ENCODE data around the gene AGAP1.

Gene AGAP1

DNA sequence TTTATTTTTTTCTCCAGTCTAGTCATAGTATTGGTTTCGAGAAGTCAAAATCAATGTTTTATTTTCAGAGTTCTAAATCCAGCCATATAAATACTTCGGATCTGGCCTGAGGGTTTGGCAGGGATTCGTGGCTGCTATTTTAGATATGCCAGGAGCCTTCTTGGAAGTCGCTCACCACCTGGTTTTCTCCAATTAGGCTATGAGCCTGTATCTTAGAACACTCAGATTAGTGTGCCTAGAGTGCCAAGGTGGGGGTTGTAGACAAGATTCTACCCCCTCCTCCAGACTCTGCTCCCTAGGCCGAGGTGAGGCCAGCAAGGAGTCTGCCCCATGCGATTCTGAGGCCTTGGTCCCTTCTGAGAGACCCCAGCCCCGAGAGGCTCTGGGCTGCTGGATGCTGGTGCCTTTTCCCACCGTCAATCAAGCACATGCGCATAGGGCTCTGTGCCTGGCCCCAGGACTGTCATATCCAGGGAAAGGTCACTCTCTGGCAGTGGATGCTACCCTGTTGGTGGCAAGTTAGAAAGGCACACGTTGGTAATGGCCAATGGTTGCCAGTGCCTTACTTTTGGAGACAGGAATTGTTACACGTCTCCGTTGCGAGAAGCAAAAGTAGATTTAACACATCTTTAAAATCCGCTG is 197.1 kb downstream of the AGAP1 start:
- no peak for DNase-seq (ENCODE audit: low read depth)

- no peak for DNase-seq (ENCODE audit: low read depth)
Measured at GRCh38 chr2:235692076-235692475, 198.2 kb downstream of the AGAP1 start.

DNA sequence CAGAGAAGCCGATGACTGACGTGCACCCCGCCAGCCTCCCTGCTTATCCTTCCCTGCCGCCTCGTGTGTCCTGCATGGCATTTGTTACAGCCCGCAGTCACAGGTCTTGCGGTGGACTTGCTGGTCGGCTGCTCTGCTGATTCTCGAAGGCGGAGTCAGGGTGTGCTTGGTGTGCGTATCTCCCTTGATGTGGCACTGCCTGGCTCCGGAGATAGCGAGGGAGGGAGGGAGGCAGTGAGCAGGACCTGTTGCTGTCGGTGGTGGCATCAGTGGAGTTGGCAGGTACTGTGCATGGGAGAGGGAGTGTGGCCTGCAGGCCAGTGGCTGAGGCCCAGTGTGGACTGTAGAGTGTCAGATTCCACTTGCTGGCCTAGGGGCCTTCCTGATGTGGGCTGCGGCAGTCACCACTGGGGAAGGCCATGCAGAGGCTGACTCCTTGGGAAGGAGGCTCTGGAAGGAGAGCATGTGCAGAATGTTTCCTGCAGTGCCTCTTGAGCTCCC is 198.9 kb downstream of the AGAP1 start:
- no peak for DNase-seq (ENCODE audit: low read depth)

- no peak for DNase-seq (ENCODE audit: low read depth)
Measured at GRCh38 chr2:235693279-235693678, 199.4 kb downstream of the AGAP1 start.

- DNase-seq (ENCODE audit: low read depth) = no peak
Measured at GRCh38 chr2:235694721-235695601, 201.1 kb downstream of the AGAP1 start.

DNA sequence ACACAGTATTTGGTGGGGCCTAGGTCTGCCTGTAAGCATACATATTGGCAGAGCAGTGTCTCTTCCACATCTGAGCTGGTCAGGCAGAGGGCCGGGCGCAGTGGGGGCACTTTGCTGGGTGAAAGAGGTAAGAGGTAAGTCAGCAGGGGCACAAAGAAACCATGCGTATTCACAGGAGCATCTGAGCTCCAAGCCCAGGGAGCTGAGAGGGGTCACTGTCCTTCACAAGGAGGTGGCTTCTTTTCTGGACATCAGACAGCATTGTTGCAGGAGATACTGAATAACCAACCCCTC is 201.7 kb downstream of the AGAP1 start:
- no peak for DNase-seq (ENCODE audit: low read depth)

- no peak for DNase-seq (ENCODE audit: low read depth)
Measured at GRCh38 chr2:235697041-235697440, 203.2 kb downstream of the AGAP1 start.

- no peak for DNase-seq (ENCODE audit: low read depth)
Measured at GRCh38 chr2:235698028-235698427, 204.2 kb downstream of the AGAP1 start.

- no peak for DNase-seq (ENCODE audit: low read depth)
Measured at GRCh38 chr2:235698491-235698890, 204.6 kb downstream of the AGAP1 start.

DNA sequence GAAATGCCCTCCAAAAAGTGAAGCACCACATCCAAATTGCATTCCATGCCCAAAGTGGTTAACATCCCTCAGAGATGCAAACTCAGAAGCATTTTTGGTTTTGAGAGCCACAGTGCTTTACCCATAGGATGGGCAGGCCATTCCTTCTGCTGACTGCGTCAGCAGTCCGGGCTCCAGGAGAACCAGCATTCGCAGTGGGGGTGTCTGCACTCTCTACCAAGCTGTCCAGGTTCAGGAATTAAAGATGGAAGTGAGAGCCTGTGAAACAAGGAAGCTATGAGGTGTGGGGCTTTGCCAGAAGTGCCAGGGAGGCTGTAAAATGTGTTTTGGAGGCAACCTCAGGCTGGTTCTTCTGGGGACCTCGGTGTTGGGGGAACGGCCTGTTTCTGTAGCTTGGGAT is 205.7 kb downstream of the AGAP1 start:
- no peak for DNase-seq (ENCODE audit: low read depth)

GRCh38 chr2:235701206-235701981 is 207.6 kb downstream of the AGAP1 start:
- DNase-seq (ENCODE audit: low read depth) = no peak

DNA sequence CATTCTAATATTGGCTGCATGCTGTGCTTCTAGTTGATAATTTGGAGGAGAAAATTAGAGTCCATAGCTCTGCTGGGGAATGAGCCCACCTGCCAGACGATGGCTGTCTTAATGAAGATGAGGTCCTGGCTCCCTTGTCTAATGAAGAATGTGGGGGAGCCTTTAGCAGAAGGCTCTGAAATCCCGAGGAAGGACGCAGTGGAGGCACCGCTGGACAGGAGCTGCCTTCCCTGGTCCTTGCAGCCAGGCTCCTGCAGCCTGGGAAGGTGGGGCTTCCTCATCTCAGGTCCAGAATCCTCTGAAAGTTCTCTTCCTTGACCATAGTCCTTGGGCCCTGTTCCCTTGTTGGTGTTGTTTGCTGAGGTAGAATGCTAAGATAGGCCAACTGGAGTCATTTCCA is 208.3 kb downstream of the AGAP1 start:
- DNase-seq (ENCODE audit: low read depth) = no peak

- no peak for DNase-seq (ENCODE audit: low read depth)
Measured at GRCh38 chr2:235703711-235704295, 210.0 kb downstream of the AGAP1 start.

- DNase-seq (ENCODE audit: low read depth) = no peak
Measured at GRCh38 chr2:235705296-235705695, 211.5 kb downstream of the AGAP1 start.

DNA sequence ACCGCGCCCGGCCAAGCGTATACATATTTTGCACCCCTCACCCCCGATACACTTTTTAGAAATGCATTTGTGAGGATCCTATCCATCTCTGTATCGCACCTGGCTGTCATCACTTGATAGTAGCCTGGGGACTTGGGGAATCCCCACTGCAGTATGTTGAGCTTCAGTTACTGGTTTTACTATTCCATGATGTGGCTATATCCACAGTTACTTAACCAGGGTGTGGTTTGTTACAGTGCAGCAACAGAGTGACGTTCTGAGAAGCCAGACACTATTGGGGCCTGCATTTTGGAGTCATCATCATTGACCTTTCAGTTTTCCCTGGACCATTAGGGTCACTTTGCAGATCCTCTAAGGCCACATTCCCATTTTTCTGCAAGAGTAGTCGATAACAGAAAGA is 212.7 kb downstream of the AGAP1 start:
- no peak for DNase-seq (ENCODE audit: low read depth)

- no peak for DNase-seq (ENCODE audit: low read depth)
Measured at GRCh38 chr2:235707411-235708096, 213.7 kb downstream of the AGAP1 start.

DNA sequence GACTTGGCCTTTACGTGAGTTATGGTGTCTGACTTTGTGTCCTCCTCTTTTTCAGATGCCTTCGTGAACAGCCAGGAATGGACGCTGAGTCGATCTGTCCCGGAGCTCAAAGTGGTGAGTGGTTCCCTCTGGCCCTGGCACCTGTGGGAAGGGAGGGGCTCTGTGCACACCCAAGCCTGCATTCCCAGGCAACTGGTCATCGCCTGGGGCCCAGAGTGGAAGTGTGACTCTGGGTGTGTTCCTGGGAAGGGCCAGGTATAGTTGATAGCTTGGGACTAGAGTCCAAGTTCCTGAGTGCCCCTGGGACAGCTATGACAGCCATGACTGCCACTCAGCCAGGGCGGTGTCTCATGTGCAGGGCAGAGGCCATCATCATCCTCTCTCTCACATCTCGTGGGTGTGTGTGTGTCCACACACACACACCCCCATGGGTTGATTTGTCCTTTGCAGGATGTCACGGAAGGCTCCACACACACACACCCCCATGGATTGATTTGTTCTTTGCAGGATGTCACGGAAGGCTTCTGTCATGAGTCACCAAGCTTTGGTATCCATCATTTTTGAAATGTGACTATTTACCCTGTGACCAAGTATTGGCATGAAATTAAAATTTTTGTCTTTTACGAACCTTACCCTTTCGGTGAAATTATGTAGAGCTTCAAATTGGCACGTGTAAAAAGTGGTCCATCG is 215.4 kb downstream of the AGAP1 start:
- no peak for DNase-seq (ENCODE audit: low read depth)

DNA sequence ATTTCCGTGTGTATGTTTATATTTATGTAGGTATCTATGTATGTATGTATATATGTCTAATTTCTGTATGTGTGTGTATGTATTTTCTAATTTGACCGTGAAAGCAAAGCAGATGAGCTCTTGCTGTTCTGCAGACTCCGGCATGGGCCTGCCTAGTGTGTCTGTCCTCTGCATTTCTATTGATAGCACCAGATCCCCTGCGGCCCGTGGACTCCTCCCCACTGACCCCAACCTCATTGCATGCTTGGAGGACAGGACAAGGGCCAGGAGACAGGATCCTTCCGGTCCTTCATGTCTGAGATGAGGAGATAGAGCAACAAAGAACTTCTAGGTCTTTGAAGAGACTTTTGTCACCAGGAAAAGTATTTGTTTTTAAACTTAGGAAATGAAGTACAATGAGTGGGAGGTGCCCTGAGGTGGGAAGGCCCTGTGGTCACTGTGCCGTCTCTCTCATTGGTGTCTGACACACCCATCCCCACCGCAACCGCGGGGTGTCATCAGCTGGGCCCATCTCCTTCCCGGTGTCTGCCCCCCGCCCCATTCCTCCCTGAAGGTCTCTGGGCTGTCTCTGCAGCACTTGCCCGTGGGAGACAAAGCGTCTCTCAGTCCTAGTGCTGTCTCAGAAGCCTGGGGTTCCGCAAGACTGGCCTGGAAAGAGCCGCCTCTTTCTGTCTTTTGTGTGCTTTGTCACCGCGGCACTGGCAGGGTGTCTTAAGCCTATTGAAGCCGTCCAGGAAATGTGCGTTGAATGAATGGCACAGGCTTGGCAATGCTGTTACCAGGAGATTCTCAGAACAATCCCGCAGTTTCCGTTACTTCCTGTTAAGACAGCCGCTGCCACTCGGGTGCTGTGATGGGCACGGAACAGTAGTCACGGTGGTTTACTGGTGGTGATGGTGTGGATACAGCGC is 216.4 kb downstream of the AGAP1 start:
- DNase-seq (ENCODE audit: low read depth) = no peak

GRCh38 chr2:235710933-235711332 is 217.1 kb downstream of the AGAP1 start:
- no peak for DNase-seq (ENCODE audit: low read depth)

- DNase-seq (ENCODE audit: low read depth) = no peak
Measured at GRCh38 chr2:235711527-235711926, 217.7 kb downstream of the AGAP1 start.

Data from activated T-helper 9 cell treated with anti-CD3 and anti-CD28 coated beads, Interleukin-2, amount 50 U/mL, for 16 hours (primary cell).